ENCODE results near the gene CACNB2.

DNA sequence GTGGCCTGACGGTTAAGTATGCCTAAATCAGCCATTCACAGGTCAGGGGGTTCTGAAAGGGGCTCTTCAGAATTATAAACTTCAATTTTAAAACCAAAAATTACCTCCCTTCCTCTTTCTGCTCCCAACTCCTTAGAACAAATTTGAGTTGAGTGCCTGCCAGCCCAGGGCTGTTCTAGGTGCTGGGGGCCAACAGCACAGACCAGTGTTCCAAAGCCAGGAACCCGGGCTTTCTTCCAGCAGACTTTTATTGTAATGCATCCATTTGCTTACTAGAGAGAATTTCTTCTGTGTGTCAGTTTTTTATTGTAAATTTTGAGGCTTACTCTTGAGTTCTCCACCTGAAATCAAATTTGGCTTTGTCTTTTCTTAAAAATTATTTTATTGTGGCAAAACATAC lies 238.5 kb downstream of the CACNB2 start:
- TF ChIP-seq, protein P1, sequence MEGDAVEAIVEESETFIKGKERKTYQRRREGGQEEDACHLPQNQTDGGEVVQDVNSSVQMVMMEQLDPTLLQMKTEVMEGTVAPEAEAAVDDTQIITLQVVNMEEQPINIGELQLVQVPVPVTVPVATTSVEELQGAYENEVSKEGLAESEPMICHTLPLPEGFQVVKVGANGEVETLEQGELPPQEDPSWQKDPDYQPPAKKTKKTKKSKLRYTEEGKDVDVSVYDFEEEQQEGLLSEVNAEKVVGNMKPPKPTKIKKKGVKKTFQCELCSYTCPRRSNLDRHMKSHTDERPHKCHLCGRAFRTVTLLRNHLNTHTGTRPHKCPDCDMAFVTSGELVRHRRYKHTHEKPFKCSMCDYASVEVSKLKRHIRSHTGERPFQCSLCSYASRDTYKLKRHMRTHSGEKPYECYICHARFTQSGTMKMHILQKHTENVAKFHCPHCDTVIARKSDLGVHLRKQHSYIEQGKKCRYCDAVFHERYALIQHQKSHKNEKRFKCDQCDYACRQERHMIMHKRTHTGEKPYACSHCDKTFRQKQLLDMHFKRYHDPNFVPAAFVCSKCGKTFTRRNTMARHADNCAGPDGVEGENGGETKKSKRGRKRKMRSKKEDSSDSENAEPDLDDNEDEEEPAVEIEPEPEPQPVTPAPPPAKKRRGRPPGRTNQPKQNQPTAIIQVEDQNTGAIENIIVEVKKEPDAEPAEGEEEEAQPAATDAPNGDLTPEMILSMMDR (conservative IDR thresholded peaks at IDR 0.05 in 1 of 2, IDR thresholded peaks at IDR 0.05 in 1 of 2; ENCODE audit: extremely low read depth in 1 of 2, insufficient read depth in 1 of 2, low read depth in 1 of 2, low read length in 2 of 2) = no peak
- TF ChIP-seq EZH2 (IDR thresholded peaks at IDR 0.05; ENCODE audit: borderline replicate concordance, low read length) = no peak
